HK-2 (cell line): ENCODE results near the gene EPHB2.
A peak's percentile ranks its signal among the peaks of the same experiment; 100 is the strongest.

Experiments
- DNase-seq: peaks from one replicate; pipeline ENCODE4 v3.0.0-alpha.2; 2018; ENCODE audit not compliant: unreplicated experiment

Gene EPHB2

DNA sequence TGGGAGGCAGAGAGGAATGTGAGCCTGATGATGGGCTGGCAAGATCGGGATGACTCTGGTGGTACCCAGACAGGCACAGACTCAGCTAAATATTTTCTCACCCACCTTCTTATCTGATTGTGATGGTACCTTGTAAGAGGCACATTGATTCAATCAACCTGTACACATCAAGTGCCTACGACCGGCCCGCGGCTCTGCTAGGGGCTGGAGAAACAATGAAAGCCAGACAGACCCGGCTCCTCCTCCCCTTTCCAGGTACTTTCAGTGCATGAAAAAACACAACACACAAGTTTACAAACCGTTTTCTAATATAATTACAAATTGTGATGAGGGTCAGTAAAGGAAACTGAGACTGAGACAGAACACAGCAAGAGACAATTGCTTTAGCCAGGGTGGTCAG, 147.0 kb downstream of the EPHB2 start:
- no peak for DNase-seq

DNA sequence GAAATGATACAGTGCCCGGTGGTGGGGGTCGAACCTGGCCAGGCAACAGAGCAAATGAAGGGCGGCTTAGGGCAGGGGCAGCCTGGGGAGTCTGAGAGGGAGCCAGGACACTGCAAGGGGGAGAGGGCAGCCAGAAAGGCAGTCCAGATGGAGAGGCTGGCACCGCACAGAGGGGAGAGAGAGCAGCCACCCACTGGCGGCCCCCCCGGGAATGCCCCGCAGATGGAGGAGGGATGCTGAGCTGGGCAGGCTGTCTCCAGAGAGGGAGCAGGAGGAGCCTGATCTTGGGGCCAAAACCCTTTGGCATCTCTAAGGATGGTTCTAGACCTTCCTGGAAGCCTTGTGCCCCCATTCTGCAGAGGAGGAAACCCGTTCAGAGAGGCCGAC, 149.8 kb downstream of the EPHB2 start:
- no peak for DNase-seq

DNA sequence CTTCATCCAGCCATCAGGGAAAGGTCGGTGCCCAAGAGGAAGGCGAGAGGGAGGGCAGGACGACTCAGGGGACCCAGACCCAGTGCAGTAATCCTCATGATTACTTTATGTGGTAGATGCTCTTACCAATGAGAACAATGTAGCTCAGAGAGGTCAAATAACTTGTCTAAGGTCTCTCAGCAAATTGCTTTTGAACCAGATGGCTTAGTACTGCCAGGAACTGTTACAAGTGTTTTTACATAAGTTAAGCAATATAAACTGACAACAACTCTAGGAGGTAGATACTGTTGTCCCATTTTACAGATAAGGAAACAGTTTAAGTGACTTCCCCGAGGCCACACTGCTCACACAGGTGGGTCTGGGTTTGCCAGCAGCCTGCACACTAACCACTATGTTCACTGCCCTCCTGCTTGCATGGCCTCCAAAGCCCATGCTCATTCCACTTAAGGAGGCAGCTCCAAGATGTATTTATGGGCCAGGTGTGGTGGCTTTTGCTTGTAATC, 150.3 kb downstream of the EPHB2 start:
- DNase-seq, result no peak

DNA sequence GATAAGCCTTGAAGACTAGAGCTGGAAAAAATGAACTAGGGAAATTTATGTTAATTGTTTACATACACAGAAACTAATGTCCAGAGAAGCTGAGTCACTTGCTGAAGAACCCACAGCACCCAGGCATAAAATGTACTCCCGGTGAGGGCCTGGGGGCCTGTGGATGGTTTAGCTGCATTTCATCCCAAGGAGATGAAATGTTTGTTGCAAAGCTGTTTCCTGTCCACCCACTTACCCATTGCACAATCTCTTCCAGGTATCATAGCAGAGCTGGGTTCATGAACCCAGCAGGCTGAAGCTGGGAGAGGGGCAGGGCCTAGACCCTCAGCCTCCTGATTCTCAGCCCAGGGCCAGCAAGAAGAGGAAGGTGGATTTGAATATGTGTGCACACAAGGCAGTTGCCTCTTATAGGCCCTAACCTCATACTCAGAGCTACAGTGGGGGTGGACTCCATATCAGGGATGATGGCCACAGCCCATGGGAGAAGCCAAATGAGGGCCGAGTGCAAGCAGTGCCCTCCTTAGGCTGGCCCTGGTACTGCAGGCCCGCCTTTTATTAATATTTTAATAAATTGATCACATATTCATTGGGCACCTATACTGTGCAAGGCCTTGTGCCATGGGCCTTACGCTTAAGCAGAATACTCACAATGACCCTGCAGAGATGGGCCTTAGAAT, 151.3 kb downstream of the EPHB2 start:
- peak; percentile 43 for DNase-seq

DNA sequence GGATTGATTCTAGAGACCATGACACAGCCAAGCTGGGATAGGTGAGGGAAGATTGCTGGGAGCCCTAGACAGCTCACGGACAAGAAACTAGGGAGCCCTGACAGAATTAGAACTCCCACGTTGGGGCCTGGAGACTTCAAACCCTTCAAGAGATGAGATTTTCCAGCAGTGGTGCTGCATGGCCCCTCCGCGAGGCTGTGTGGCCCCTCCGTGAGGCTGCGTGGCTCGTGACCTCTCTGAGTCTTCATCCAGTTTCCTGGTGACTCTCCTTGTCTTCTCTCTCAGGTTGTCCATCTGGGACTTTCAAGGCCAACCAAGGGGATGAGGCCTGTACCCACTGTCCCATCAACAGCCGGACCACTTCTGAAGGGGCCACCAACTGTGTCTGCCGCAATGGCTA, 152.1 kb downstream of the EPHB2 start:
- no peak for DNase-seq

DNA sequence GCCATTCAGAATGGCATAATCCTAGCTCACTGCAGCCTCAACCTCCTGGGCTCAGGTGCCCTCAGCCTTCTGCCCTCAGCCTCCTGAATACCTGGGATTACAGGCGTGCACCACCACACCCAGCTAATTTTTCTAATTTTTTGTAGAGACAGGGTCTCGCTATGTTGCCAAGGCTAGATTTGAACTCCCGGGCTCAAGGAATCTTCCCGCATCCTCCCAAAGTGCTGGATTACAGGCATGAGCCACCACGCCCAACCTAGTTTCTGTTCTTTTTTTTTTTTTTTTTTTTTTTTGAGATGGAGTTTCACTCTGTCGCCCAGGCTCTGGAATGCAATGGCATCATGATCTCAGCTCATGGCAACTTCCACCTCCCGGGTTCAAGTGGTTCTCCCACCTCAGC, 153.1 kb downstream of the EPHB2 start:
- no peak for DNase-seq

DNA sequence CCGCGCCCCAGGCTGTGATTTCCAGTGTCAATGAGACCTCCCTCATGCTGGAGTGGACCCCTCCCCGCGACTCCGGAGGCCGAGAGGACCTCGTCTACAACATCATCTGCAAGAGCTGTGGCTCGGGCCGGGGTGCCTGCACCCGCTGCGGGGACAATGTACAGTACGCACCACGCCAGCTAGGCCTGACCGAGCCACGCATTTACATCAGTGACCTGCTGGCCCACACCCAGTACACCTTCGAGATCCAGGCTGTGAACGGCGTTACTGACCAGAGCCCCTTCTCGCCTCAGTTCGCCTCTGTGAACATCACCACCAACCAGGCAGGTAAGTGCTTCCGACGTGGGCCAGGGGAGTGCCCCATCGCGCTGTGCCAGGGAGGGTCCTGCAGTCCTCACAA, 154.2 kb downstream of the EPHB2 start:
- DNase-seq, result no peak

DNA sequence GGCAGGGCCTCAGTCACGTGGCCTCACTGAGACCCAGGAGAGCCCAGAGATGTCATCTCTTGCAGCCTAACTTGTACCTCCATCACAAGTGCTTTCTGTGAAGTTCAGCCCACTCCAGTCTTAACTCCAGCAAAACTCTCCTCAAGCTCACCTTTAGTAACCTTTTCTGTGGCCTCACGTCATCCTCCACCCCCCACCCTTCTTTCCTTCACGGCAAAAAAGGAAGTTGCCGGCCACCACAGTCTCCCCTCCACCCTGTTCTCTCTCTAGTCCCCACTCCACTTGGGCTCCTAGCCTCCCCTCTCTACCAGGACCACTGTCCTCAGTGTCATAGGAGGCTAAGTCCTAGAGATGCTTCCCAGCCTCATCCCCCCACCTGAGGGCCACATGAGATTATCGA, 155.1 kb downstream of the EPHB2 start:
- DNase-seq, result no peak

DNA sequence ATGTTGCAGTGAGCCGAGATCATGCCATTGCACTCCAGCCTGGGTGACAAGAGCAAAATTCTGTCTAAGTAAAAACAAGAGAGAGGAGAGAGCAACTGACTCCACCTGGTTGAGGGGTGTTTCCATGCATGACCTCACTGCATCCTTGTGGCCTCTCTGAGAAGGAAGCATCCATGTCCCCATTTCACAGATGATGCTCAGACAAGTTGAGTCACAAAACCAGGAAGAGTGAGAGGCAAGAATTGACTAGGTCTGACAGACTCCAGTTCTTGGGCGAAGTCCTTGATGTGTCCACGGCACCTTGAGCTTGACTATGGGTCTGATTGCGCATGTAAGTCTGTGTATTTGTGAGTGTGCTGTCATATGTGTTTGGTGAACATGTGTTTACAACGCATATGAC, 156.2 kb downstream of the EPHB2 start:
- no peak for DNase-seq

DNA sequence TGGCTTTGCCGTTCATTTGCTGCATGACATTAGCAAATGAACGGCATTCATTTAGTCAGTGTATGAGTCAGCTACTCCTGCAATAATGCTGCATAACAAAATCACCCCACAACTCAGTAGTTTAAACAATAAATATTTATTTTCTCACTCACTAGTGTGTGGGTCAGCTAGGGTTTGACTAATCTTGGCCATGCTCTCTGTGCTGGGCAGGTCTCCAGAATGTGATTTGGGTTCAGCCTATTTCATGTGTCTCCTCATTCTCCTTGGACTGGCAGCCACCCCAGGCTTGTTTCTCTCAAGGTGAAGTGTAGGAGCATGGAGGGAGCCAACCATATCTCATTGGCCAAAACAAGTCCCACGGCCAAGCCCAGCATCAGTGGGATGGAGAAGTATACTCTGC, 157.7 kb downstream of the EPHB2 start:
- DNase-seq, result no peak

DNA sequence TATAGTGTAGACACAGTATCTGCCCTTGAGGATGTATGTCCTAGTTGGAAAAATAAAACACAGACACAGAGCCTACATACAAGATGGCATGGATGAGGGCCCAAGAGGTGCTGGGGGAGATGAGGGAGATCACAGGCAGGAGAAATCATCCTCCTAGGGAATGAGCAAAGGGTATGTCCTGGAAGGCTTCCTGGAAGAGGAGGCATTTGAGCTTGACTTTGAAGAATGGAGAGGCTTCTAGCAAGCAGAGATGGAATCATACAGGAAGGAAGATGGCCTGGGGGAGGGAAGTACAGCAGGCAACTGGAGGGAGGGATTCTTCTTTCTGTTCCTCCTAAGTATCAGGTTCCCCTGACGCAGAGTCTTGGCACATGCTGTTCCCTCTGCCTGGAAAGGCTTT, 158.7 kb downstream of the EPHB2 start:
- no peak for DNase-seq

DNA sequence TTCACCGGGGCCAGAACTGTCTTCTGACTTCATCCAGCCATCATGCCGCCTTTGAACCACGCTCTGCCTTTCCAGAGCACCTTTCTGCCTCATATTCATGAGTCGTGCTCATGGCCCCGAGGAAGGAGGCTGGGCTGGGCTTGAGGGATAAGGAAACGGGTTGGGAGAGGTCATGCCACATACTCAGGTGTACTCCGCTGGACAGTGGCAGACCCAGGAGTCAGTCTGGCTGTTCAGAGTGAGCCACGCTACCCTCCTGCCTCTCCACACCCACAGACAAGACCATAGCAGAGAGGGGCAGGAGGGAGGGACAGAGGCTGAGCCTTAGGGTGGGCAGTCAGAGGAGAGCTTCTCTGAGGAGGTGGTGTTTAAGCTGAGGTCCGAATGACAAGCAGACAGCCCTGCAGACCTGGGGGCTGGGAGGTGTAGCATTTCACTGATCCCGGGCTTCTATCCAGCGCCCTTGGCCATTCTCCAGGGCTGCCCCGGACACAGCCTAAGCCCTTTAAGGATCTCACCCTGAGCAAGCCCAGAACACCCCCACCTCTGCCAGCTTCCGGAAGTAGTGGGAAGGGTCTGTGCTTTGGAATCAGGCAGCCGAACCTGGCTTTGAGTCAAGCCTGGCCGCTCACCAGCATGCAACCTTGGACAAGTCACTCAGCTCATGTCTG, 159.7 kb downstream of the EPHB2 start:
- peak; percentile 65 for DNase-seq

DNA sequence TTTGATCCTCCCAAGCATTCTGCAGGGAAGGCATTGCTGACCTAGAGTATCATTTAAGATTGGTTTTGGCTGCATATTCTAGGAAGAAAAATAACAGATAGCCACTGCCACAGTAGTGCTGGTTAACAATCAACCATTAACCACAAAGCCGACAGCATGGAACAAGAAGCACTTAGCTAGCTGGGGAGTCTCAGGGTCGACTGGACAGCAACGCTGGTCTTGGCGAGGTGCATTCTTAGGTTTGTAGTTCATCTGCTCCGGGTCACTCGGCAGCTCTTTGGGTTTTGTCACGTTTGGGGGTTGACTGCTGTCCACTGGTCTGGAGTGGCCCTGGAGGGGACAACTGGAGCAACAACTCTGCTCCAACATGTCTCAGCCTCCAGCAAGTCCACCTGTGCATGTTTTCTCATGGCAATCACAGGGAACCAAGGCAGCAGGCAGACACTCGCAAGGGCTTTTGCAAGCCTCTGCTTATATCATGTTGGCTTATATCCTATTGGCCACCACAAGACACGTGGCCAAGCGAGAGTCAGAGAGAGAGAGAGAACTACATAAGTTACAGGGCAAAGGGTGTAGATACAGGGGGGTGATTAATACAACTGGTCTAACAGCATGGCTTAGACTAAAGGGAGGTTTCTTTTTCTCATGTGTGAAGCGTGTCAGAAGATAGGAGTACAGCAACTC, 162.5 kb downstream of the EPHB2 start:
- DNase-seq, result peak; percentile 74

DNA sequence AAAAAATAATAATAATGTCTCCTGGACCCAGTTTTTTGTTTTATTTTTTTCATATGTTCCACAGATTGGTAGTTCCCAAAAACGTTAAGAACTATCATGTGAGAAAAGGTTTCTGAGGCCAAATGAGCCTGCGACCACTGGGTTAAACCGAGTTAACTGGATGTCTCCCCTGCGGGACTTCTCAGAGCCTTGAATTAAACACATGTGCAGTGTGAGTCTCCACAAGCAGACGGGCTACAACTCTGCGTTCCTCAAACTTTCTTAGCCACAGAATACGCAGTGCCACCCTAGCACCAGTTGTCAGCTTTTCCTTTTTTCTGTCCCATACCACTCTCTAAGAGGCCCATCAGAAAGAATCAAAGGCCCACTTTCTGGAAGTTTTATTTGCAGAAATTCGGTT, 164.1 kb downstream of the EPHB2 start:
- no peak for DNase-seq

DNA sequence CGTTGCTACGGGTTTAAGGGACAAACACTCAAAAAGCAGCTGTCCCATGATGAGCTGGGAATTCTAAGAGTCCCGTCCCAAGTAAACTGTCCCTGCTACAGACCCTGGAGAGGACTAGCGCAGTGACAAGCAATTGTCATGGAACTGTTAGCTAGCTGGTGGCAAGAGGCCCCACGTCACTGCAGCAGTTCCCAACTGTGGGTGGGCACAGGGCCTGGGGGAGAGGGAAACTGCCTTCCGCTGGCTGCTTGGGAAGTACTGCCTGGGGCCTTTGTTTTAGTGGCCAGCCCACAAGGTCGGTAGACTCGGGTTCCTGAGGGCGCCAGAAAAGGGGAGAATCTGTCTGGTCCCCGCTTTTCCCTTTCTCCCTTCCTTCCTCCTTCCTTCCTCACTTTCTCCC, 164.6 kb downstream of the EPHB2 start:
- no peak for DNase-seq

DNA sequence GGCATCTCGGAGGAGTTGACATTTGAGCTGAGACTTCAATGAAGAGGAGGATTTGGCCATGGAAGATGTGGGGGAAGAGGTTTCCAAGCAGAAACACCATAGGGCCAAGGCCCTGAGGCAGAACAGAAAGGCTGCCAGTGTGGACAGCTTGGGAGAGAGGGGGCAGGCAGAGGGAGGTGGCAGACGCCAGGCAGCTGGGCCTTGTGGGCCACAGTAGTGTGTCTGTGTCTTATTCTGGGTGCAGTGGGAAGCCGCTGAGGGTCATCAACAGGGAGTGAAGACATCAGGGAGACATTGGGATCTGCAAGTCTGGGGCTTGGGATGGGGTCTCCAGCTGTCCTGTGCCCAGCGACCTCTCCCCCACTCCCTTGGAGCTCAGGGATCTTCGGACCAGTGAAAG, 165.2 kb downstream of the EPHB2 start:
- no peak for DNase-seq

DNA sequence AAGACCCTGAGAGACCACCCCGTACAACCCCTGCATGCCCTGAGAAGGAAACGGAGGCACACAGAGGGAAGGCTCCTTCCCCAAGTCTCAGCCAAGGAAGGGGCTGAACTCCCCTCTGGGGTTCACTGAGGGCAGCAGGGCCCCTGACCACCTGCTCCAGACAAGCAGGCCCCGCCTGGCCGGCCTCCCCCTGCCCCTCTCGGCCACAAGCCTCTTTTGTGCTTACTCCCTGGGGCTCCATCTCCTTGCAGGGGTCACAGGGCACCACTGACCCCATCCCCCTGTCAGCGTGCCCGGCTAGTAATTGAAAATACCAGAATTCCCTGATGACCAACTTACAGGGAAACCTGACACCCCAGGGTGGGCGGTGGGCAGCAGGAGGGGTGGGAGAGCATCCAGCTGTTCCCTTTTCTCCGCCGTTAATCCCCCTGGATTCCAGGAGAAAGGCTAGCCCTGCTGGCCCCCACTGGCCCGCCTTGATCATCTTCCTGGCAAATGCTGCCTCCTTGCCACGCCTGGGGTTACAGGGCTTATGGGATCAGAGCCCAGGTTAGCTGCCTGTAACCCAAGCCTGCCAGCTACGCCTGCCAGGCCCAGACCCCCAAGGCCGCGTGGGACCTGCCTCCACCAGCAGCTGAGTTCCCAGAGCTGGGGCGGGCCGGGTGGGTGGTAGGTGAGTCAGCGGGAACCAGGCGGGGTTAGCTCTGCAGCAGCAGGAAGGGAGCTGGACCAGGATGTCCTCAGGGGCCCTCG, 165.9 kb downstream of the EPHB2 start:
- DNase-seq, result peak; percentile 79

DNA sequence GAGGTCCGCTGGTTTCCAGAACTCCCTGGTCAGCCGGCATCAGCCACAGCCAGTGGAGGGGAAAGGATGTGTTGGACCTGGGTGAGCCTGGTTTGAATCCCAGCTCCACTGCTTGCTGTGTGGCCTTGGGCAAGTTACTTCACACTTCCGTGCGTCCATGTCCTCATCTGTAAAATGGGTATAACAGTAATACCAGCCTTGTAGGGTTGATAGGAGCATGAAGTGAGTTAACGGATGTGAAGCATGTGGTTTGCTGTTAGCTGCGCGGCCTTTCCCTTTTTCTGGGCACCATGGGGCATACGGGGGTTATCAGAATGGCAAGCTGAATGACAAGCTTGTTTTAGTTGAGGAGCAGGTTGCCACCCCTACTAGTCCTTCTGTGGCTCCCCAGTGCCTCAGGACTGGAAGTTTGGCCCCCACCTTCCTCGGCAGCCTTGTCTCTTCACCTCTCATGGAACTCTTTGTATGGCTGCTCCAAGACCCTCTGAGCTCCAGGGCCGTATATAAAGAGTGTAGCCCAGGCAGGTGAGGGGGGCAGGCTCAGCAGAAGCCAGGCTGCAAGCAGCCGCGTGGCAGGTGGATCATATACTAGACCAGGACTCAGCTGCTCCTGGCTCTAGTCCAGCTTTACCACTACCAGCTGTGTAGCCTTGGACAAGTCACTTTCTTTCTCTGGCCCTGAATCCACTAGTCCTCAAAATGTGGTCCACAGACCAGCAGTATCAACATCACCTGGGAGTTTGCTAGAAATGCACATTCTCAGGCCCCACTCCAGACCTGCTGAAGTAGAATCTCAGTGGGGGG, 166.7 kb downstream of the EPHB2 start:
- DNase-seq, result no peak

DNA sequence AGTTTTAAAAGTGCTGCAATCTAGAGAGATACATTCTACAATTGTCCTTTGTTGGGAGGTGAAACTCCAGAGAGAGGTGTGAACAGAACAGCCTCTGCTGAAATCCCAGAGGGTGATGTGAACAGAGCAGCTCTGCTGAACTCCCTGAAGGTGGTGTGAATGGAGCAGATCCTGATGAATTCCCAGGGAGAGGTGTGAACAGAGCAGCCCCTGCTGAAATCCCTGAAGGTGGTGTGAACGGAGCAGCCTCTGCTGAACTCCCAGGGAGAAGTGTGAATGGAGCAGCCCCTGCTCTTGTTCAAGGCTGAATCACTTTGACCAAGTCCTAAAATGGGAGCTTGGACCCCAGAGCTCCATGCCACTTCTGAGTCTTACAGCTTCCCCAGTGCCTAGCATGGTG, 167.3 kb downstream of the EPHB2 start:
- no peak for DNase-seq

DNA sequence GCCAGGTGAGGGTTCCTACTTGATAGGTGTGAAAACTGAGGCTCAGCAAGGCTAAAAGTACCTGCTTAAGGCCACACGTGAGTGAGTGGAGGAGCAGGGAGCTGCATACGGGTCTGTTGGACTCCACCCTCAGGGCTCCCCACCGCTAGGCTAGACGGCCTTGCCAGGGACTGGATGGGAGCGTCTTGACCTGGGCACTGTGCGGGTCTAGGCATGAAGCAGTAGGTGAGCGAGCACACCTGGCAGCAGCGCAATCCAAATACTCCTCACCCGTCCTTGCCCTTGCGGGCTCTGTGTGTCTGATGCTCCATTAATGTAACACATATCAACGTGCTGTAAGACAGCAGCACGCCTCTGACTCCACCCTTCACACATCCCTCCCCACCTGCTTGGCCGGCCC, 168.0 kb downstream of the EPHB2 start:
- DNase-seq, result no peak

DNA sequence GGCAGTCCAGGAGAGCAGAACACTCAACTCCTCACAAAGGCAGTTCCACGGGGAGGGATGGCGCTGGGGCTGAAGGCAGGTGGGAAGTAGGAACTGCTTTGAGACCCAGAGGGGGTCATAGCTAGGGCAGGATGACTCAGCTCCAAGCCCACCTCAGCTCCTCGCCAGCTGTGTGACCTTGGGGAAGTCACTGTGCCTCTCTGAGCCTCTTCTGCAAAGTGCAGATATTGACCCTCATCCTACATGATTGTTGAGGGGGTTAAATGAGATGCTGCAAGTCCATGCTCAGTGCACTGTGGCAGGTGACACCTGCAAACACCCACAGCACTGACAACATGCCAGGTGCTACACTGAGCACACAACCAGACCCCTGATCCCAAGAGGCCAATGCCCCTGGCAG, 168.8 kb downstream of the EPHB2 start:
- DNase-seq, result no peak

DNA sequence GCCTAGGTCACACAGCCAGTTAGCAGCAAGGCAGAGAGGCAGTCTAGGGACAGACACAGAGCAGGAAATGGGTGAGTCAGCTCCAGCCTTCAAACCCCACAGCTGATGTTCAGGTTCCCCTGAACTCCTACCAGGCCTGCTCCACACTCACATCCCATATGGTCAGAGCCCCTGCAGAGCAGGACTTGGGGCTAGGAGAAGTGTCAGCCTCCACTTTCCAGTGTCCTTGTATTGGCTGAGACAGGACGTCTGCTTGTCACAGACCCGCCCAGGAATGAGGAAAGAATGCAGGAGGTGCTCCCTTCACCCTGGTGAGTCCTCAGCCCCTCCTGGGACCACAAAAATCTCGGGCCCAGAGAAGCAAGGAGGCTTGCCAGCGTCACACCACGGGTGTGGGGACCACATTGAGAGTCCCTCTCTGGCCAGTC, 169.5 kb downstream of the EPHB2 start:
- DNase-seq, result peak; percentile 24
